ENCODE results near the gene CELF4.

- TF ChIP-seq CTCF (IDR thresholded peaks at IDR 0.05 in 8 of 11, conservative IDR thresholded peaks at IDR 0.05 in 3 of 11) (no peak), POLR2AphosphoS5 (IDR thresholded peaks at IDR 0.05) (no peak)
Measured at GRCh38 chr18:37516361-37516853, 49.2 kb downstream of the CELF4 start.

Measured in spleen (tissue), 7 donors.